Measurements from ENCODE around the gene NME3. TPM values are rescaled to one million over a fixed set of nuclear protein-coding genes. Genes with fewer than 3 reads are reported as not detected.

Gene NME3
- total RNA-seq, 1 donor from 2014 or later = 38.3 TPM

DNA sequence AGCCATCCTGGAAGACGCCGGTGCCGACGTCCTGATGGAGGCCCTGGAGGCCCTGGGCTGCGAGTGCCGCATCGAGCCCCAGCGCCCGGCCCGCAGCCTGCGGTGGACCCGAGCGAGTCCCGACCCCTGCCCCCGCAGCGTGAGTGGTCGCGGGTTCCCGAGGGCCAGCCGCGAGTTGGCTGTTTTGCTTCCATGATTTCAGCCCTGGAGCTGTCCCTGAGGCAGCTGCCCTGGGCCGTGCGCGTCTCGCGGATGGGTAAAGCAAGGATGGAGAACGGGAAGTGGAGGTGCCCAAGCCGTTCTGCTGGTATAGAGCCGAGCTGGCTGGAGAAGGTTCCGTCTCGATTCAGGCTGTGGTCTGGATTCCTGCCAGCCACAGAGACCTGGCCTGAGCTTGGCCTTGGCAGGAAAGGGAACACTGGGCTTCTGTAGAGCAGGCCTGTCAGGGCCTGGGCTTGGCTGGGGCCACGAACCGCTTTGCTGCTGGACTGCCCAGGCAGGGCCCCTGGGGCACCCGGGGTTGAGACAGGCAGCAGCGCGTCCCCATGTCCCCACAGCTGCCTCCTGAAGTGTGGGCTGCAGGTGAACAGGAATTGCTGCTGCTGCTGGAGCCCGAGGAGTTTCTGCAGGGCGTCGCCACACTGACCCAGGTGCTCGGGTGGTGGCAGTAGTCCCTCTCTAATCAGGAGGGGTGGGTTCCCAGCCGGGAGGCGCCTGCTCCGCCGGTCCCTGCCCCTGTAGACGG is 2.5 kb upstream of the NME3 start:
- peak; percentile 54 for DNase-seq
- no peak for ATAC-seq
- intact Hi-C loops (cut with micrococcal nuclease) = no loop called here

DNA sequence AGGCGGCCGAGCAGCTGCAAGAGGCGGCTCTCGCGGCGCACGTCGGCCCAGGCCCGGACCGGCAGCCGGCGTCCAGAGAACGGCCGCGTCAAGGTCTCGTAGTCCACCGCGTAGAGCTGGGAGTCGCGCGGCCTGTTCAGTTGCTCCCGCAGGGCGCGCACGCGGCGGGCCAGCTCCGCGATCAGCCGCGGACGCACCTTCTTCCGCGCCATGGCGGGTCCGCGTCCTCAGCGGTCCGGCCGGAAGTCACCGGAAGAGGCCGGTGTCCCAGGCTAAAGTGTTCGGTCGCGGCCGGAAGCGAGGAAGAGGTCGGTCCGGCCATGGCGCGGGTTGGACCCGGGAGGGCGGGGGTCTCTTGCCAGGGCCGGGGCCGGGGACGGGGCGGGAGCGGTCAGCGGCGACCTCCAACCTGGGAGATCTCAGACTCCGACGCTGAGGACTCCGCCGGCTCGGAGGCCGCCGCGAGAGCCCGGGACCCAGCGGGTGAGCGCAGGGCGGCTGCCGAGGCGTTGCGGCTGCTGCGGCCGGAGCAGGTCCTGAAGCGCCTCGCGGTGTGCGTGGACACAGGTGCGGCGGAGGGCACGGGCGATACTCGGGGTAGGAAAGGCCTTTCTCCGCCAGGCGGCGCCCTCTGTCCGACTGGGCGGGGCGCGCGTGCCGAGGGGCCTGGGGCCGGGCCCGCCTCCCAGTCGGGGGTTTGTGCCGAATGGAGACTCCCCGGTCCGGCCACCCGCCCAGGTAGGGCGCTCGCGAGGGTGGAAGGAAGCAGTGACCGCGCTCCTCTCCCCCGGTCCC is 1.8 kb upstream of the NME3 start, which contains the start of gene MRPS34:
MRPS34 (minus strand) TSS at position 227 of the 795 bp plus-strand sequence; CDS start at position 212, 15 bp downstream.
- DNase-seq (peak; percentile 90), ATAC-seq (peak; percentile 72)
- intact Hi-C loops (cut with micrococcal nuclease) = no loop called here

DNA sequence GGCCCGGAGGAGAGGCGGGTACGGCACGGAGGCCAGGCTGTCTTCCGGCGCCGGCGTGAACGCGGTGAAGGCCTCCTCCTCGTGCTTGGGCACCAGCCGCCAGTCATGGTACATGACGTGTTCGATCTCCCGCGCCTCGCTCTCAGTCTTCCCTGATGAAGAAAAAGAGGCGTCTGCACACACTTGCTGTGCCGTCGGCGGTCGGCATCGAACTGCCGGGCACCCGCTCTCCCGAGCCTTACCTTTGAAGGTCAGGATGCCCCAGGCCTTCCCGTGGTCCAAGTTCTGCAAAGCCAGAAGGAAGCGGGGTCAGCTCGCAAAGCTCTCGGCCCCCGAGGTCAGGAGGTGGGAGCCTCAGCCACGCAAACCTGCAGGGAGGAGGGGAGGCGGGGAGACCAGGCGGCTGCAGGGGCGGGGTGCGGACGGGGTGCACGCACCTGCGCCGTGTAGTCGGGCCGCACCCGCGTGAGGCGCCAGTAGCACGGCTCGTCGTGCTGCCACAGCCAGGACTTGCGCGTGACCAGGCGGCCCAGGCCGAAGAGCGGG is 1.1 kb upstream of the NME3 start, which contains the start of gene EME2:
EME2 (plus strand) TSS at position 449 of the 546 bp plus-strand sequence. CDS start 418 bp downstream, outside the sequence.
- DNase-seq (no peak), ATAC-seq (peak; percentile 0)
- intact Hi-C loops (cut with micrococcal nuclease) = no loop called here

DNA sequence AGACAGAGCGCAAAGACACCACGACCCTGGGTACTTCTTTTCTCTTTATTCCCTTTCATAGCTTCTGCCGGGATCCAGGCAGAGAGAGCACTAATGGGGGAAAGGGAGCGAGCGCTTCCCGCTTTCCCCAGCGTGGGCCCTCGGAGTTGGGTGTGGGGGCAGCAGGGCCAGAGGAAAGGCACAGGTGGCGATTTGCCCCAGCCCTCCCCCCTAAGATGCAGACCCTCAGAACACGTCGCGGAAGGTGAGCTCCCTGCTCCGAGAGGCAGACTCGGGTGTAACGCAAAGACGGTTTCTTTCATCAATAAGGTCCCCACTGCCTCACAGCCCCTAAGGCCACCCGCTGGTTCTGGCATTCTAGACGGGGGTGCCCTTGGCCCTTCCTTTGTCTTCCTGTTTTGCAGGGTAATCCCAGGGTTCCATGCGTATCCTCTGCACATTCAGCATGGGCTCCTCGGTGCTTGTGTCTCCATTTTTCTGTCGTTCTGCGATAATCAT is 570 bp upstream of the NME3 start:
- ATAC-seq (no peak), DNase-seq (no peak)
- intact Hi-C loops (cut with micrococcal nuclease) = no loop called here

DNA sequence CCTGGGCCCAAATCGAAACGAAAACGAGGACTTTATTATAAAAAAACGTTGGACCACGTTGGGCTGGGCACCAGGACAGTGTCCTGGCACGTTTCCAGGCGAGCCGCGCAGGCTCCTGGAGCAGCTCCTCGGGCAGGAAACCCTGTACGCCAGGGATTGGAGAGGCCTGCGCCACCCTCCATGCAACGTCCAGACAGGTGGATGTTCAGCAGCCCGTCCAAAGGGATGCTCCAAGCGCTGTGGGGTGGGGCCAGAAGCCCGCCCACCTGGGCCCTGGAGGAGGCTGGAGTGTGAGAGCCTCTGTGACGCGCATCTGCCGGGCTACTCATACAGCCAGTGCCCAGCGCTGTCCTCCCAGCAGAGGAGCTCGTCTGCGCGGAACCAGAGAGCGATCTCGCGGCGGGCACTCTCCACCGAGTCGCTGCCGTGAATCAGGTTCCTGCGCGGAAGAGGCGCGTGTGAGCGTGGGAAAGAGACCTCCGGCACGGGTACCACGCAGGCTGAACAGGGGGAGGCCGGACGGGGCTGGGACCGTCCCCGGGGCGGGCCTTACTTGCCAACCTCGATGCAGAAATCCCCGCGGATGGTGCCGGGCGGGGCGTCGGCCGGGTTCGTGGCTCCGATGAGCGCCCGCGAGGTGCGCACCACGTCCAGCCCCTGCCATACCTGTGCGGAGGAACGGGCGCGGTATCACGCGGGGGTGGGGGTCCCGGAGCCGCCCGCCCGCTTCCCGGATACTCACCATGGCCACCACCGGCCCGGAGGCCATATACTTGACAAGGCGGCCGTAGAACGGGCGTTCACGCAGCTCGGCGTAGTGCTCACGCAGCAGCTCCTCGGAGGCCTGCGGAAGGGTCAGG is 785 bp downstream of the NME3 start:
- peak; percentile 79 for DNase-seq
- intact Hi-C loops (cut with micrococcal nuclease) = no loop called here
- ATAC-seq = peak; percentile 13

DNA sequence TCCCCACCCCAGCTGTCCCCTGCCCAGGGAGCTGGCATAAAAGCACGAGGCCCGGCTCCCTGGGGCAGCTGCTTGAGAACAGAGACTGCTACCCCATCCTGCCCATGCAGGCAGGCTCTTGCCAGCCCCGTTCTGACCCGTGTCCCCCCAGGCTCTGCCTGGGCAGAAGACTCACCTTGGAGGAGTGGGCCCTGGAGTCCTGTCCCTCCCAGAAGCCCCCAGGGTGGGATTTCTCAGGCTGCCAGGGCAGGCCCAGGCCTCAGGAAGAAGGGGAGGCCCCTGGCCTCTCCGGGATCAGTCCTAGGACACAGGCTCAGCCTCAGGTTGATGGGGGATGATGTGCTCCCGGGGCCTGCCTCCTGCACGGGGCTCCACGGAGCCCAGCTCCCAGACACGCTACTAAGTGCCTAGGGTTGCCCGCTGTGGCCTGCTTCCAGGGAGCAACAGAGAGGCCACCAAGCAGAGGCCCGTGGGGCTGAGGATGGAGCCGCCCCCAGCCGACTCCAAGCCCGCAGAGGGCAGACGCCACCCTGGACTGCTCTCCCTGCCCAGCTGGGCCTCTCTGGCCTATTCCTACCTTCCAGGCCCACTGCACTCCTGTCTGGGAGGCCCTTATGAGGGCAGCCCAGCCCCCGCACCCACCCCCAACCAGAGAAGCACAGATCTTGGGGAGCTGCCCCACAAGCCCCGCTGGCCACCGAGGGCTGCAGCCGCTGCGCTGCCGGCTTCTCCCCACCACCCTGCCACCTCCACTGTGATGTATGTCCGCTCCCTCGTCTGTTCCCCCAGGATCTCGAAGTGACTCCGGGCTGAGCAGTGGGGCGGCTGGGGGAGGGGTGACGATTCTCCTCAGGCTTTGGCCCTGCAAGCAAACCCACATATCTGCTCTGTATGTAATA is 1.7 kb downstream of the NME3 start:
- DNase-seq (no peak), ATAC-seq (no peak)
- intact Hi-C loops (cut with micrococcal nuclease) = no loop called here

DNA sequence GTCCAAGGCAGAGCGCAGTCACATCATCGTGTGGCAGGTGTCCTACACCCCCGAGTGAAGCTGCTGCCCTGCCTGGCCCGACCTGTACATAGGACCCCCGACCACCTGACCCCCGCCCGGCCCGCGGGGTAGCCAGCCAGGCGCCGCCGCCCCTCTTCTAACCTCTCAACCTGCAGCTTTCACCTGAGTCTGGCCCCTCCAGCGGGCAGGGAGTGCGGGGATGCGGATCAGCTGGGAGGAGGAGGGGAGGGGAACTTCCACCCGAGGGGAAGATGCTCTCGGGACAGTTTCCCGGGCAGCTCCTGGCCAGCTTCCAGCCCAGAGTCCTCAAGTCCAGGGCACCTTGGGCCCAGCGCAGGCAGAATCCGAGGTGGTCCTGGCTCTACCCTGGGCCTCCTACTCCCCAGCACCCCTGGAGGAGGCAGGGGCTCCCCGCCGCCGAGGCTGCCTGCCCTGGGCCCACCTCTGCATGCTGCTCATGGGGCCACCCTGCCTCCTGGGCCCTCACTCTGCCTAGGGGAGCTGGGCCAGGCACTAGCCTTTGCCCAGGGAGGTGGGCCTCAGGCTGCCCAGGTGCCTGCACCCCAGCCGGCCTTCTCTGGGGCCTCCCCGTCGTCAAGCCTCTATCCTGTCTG is 2.5 kb downstream of the NME3 start:
- intact Hi-C loops (cut with micrococcal nuclease) = no loop called here
- DNase-seq (no peak), ATAC-seq (no peak)

DNA sequence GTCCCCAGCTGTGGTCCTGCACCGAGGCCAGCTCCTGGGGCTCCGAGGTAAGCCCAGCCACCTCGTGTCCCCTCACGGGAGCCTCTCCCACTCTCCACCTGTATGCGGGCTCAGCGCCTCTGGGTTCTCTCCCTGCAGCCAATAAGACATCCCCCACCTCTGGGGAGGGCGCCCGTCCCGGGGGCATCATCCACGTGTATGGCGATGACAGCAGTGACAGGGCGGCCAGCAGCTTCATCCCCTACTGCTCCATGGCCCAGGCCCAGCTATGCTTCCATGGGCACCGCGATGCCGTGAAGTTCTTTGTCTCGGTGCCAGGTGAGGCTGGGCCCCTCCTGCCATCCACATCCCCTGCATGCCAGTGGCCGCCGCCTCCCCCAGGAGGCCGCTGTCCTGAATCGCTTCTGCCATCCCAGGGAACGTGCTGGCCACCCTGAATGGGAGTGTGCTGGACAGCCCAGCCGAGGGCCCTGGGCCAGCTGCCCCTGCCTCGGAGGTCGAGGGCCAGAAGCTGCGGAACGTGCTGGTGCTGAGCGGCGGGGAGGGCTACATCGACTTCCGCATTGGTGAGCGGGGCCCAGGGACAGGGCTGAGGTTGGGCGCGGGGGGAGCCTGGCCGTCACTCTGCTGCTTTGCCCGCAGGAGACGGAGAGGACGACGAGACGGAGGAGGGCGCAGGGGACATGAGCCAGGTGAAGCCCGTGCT is 3.1 kb downstream of the NME3 start:
- intact Hi-C loops (cut with micrococcal nuclease) = no loop called here
- ATAC-seq = no peak
- no peak for DNase-seq

DNA sequence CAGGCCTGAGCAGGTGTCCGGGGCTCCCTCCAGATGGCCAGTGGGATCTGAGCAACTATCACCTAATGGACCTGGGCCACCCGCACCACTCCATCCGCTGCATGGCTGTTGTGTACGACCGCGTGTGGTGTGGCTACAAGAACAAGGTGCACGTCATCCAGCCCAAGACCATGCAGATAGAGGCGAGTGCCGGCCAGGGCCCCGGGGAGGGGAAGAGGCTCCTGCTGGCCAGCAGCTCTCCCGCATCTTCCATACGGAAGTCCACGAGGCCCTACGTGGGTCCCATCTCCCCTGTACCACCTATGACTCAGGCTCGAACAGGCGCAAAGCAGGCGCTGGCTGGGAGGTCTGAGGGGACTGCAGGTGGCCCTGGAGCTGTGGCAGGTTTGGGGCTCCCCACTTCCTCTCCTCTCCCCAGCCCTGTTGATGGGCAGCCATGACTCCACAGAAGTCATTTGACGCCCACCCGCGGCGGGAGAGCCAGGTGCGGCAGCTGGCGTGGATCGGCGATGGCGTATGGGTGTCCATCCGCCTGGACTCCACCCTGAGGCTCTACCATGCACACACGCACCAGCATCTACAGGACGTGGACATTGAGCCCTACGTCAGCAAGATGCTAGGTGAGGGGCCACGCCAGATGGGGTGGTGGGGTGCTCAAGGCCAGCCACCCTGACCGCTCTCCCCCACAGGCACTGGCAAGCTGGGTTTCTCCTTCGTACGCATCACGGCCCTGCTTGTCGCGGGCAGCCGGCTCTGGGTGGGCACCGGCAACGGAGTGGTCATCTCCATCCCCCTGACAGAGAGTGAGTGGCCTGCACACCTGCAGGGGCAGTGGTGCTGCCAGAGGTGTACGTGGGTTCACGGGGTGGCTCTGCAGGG is 4.0 kb downstream of the NME3 start:
- no peak for ATAC-seq
- no peak for DNase-seq
- intact Hi-C loops (cut with micrococcal nuclease) = no loop called here

DNA sequence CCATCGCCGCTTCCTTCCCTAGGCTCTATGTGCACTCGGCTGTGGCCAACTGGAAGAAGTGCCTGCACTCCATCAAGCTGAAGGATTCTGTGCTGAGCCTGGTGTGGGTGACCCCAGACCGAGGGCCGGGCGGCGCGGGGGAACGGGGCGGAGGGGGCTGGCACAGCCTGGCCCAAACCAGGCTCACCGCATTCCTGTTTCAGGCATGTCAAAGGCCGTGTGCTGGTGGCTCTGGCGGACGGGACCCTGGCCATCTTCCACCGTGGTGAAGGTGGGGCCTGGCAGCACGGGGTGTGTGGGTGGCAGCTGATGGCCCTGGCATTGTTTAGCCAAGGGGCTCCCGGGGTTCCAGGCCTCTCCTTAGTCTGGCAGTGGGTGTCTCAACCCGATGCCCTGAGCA is 4.6 kb downstream of the NME3 start:
- intact Hi-C loops (cut with micrococcal nuclease) = no loop called here
- DNase-seq (no peak), ATAC-seq (no peak)

DNA sequence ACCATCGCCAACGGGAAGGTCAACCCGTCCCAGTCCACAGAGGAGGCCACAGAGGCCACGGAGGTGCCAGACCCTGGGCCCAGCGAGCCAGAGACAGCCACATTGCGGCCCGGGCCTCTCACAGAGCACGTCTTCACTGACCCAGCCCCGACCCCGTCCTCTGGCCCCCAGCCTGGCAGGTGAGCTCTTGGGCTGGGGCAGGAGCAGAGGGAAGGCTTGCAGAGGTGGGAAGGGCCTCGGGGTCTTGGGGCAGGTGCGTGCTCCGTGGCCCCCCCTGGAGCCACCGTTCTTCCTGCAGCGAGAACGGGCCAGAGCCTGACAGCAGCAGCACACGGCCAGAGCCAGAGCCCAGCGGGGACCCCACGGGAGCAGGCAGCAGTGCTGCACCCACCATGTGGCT is 5.1 kb downstream of the NME3 start:
- intact Hi-C loops (cut with micrococcal nuclease) = no loop called here
- ATAC-seq = no peak
- DNase-seq = no peak

DNA sequence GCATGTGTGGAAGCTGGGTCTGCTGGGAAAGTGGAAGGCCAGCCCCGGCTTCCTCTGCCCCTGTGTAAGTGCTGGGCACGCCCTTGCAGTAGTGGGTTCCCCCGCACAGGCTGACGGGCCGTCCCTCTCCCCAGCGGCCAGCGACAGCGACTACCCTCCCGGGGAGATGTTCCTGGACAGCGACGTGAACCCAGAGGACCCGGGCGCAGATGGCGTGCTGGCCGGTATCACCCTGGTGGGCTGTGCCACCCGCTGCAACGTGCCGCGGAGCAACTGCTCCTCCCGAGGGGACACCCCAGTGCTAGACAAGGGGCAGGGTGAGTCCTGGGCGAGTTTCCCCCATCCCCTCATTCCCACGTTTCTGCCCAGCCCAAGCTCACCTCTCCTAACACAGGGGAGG is 5.5 kb downstream of the NME3 start:
- no peak for DNase-seq
- intact Hi-C loops (cut with micrococcal nuclease) = no loop called here
- ATAC-seq = no peak

DNA sequence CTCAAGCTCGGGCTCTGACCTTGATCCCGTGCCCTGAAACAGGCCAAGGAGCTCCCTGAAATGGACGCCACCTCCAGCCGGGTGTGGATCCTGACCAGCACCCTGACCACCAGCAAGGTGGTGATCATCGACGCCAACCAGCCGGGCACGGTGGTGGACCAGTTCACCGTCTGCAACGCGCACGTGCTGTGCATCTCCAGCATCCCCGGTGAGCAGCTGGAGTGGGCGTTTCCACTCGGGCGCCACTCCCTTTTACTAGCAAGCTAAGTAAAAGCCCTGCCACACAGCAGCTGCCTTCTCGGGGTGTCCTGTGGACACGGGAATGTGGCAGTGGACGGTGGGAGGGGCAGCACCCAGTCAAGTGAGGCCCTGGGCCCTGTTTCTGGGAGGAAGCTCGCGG is 6.4 kb downstream of the NME3 start:
- ATAC-seq (no peak), DNase-seq (no peak)
- intact Hi-C loops (cut with micrococcal nuclease) = no loop called here

DNA sequence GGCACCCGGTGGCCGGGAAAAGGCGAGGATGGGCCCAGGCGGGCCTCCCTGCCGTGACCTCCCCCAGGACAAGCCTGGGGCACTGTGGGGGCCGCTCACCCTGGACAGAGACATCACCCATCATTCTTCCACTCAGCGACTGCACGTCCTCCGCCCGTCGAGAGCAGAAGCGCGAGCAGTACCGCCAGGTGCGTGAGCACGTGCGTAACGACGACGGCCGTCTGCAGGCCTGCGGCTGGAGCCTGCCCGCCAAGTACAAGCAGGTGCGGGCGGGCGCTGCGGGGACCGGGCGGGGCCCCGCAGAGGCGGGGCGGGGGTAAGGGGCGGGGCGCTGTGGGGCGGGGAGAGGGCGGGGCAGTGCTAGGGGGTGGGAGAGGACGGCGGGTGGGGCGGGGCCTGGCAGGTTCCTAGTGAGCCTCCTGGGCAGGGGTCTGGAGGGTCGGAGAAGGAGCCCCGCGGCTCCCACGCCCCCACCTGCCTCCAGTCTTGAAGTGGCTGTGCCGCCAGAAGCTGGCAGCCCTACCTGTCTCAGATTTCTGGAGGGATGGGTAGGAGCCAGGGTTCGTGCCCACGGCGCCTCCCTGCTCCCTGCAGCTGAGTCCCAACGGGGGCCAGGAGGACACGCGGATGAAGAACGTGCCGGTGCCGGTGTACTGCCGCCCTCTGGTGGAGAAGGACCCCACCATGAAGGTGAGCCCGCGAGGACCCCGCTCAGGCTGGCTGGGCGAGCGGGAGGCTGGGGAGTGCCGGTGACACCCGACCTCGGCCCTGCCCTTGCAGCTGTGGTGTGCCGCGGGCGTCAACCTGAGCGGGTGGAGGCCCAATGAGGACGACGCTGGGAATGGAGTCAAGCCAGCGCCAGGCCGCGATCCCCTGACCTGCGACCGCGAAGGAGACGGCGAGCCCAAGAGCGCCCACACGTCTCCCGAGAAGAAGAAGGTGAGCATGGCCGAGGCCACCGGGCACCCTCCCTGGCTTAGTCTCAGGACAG is 7.5 kb downstream of the NME3 start:
- no peak for ATAC-seq
- no peak for DNase-seq
- intact Hi-C loops (cut with micrococcal nuclease) = no loop called here

DNA sequence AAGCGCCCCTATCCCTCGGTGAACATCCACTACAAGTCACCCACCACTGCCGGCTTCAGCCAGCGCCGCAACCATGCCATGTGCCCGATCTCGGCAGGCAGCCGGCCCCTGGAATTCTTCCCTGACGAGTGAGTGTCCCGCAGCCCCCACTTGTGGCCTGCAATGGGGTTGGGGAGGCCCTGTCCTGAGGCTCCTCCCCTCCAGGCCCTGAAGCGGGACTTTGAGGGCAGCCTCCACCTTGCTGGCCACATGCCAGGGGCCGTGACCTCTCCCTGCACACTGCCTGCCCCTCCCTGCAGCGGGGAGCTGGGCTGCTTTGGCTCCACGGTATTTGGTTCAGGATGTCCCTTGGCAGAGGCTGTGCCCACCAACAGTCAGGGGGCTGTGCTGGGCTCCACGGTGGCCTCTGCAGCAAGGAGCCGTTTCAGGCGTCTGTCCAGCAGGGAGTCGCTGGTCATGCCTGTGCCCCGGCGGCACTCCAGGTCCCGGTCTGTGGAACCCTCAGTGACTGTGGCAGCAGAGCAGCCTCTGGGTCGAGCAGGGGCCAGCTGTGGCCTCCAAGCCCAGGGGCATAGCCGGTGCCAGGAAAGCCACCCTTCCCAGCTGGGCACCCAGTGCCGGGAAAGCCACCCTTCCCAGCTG is 8.3 kb downstream of the NME3 start:
- intact Hi-C loops (cut with micrococcal nuclease) = no loop called here
- DNase-seq = no peak
- no peak for ATAC-seq

All from left ventricle myocardium superior (tissue), 1 donor.